H1 (cell line): ENCODE results near the gene DUSP7. TPM values are rescaled to one million over a fixed set of nuclear protein-coding genes. Genes with fewer than 3 reads are reported as not detected.

Experiments
- CTCF ChIA-PET: fragments of 300-600 bp; sonication (Branson Sonifier 250); formaldehyde crosslinking; loops from one replicate; lab custom pipeline; 2021; ENCODE audit not compliant: partially characterized antibody; lab: Charles Lee
- POLR2A ChIA-PET: fragments of 300-600 bp; sonication (Branson Sonifier 250); formaldehyde crosslinking; loops from one replicate; lab custom pipeline; 2021; ENCODE audit warnings: inconsistent platforms; ENCODE audit not compliant: partially characterized antibody; lab: Charles Lee
- DNase-seq, 2 experiments: peaks; one replicate each; pipeline versions ENCODE4 v3.0.0 to v3.0.0-alpha.2; 2010 to 2022; ENCODE audit warnings: low spot score in 2 of 2, low read depth in 1 of 2, mixed read lengths in 1 of 2
- FAIRE-seq: peaks from 2 replicates; lab custom pipeline; 2011; peaks lifted over from hg19 to GRCh38; lab: Jason Lieb, UNC
- H2AFZ ChIP-seq: 2 replicates; pipeline ENCODE4 v1.8.1; 2012; ENCODE audit warnings: low read length, inconsistent platforms
- H2AK5ac ChIP-seq: 2 replicates; pipeline ENCODE4 v1.6.1; 2013; ENCODE audit warnings: low read depth, low read length
- H2BK120ac ChIP-seq: replicated peaks from 2 replicates; pipeline ENCODE3; 2013; ENCODE audit warnings: low read depth, low read length, inconsistent platforms
- H2BK12ac ChIP-seq: 2 replicates; pipeline ENCODE4 v1.6.1; 2013; ENCODE audit warnings: low read depth, low read length
- H2BK15ac ChIP-seq: 2 replicates; pipeline ENCODE4 v1.6.1; 2013; ENCODE audit warnings: low read length
- H2BK20ac ChIP-seq: 2 replicates; pipeline ENCODE4 v1.6.1; 2013; ENCODE audit warnings: low read length
- H2BK5ac ChIP-seq: 2 replicates; pipeline ENCODE4 v1.6.1; 2013; ENCODE audit warnings: low read depth, low read length
- H3K14ac ChIP-seq: 2 replicates; pipeline ENCODE4 v1.6.1; 2013; ENCODE audit warnings: inconsistent platforms; ENCODE audit not compliant: insufficient read length
- H3K18ac ChIP-seq: 2 replicates; pipeline ENCODE4 v1.6.1; 2013; ENCODE audit warnings: low read length; ENCODE audit errors: extremely low read depth
- H3K23ac ChIP-seq: 2 replicates; pipeline ENCODE4 v1.6.1; 2013; ENCODE audit warnings: inconsistent platforms; ENCODE audit not compliant: insufficient read length
- H3K23me2 ChIP-seq: 2 replicates; pipeline ENCODE4 v1.6.1; 2013; ENCODE audit warnings: low read depth, low read length
- H3K27ac ChIP-seq: 2 replicates; pipeline ENCODE4 v1.6.1; 2011; ENCODE audit warnings: low read depth, low read length, inconsistent platforms
- H3K27me3 ChIP-seq, 4 experiments: replicated peaks in 1 of 4; 1 replicate in 1 of 4; 2 replicates in 3 of 4; pipeline versions ENCODE4 v1.6.1 to v1.8.1; 2011 to 2013; ENCODE audit warnings: low read length in 3 of 4, mild to moderate bottlenecking in 3 of 4, inconsistent platforms in 2 of 4, mixed read lengths in 2 of 4, moderate library complexity in 1 of 4; ENCODE audit not compliant: control insufficient read depth in 3 of 4, insufficient read depth in 3 of 4; ENCODE audit errors: extremely low read depth in 1 of 4
- H3K36me3 ChIP-seq, 4 experiments: 2 replicates each; pipeline versions ENCODE4 v1.6.1 to v1.8.1; 2011 to 2013; ENCODE audit warnings: mild to moderate bottlenecking in 4 of 4, low read length in 3 of 4, moderate library complexity in 2 of 4, control low read depth in 1 of 4, inconsistent platforms in 1 of 4; ENCODE audit not compliant: insufficient read depth in 4 of 4, control insufficient read depth in 2 of 4
- H3K4ac ChIP-seq: replicated peaks from 2 replicates; pipeline ENCODE3; 2013; ENCODE audit warnings: low read length, low read depth, mixed read lengths, inconsistent platforms; ENCODE audit not compliant: insufficient read length
- H3K4me1 ChIP-seq, 4 experiments: replicated peaks in 1 of 4; 1 replicate in 1 of 4; 2 replicates in 3 of 4; pipeline versions ENCODE4 v1.6.1 to v1.8.1; 2011 to 2013; ENCODE audit warnings: low read length in 3 of 4, inconsistent platforms in 2 of 4, mixed read lengths in 1 of 4; ENCODE audit not compliant: insufficient read depth in 4 of 4, control insufficient read depth in 3 of 4
- H3K4me2 ChIP-seq, 2 experiments: 2 replicates each; pipeline versions ENCODE4 v1.6.1 to v1.8.1; 2011 to 2013; ENCODE audit warnings: low read depth in 2 of 2, low read length in 2 of 2, control low read depth in 1 of 2, inconsistent platforms in 1 of 2, mild to moderate bottlenecking in 1 of 2; ENCODE audit not compliant: insufficient read depth in 1 of 2
- H3K4me3 ChIP-seq, 4 experiments: fragments of 200-600, 300-600 bp in 1 of 4; sonication (generic), shearing (Covaris generic), sonication (Bioruptor Twin) in 1 of 4; 2 replicates each; pipeline versions ENCODE4 v1.5.1 to v1.8.1; 2011 to 2016; ENCODE audit warnings: low read length in 4 of 4, low read depth in 3 of 4, control low read depth in 2 of 4, inconsistent platforms in 2 of 4, mild to moderate bottlenecking in 2 of 4, mixed read lengths in 1 of 4, moderate library complexity in 1 of 4; ENCODE audit not compliant: insufficient read depth in 2 of 4; ENCODE audit errors: extremely low read depth in 1 of 4
- H3K56ac ChIP-seq: replicated peaks from 2 replicates; pipeline ENCODE3; 2013; ENCODE audit warnings: low read depth, mild to moderate bottlenecking, mixed read lengths, low read length, inconsistent platforms; ENCODE audit not compliant: insufficient read length
- H3K79me1 ChIP-seq: 2 replicates; pipeline ENCODE4 v1.6.1; 2013; ENCODE audit warnings: low read depth, low read length, control low read depth
- H3K79me2 ChIP-seq, 2 experiments: 2 replicates each; pipeline versions ENCODE4 v1.6.1 to v1.8.1; 2012 to 2013; ENCODE audit warnings: low read length in 2 of 2, mild to moderate bottlenecking in 2 of 2, inconsistent platforms in 1 of 2; ENCODE audit not compliant: insufficient read depth in 2 of 2, control insufficient read depth in 1 of 2
- H3K9ac ChIP-seq, 4 experiments: replicated peaks in 1 of 4; 1 replicate in 1 of 4; 2 replicates in 3 of 4; pipeline versions ENCODE4 v1.6.1 to v1.8.1; 2011 to 2013; ENCODE audit warnings: low read depth in 3 of 4, low read length in 3 of 4, control low read depth in 2 of 4, mild to moderate bottlenecking in 2 of 4, moderate library complexity in 2 of 4, inconsistent platforms in 1 of 4; ENCODE audit errors: extremely low read depth in 1 of 4
- H3K9me3 ChIP-seq, 2 experiments: 2 replicates each; pipeline versions ENCODE4 v1.6.1 to v1.8.1; 2012 to 2013; ENCODE audit warnings: mild to moderate bottlenecking in 2 of 2, moderate library complexity in 2 of 2, control low read depth in 1 of 2, inconsistent platforms in 1 of 2, low read depth in 1 of 2, low read length in 1 of 2, mixed read lengths in 1 of 2; ENCODE audit not compliant: insufficient read depth in 2 of 2
- H4K20me1 ChIP-seq, 2 experiments: replicated peaks in 1 of 2; 2 replicates each; pipeline versions ENCODE3 to v1.8.1; 2011 to 2013; ENCODE audit warnings: inconsistent platforms in 2 of 2, low read length in 2 of 2, mild to moderate bottlenecking in 1 of 2; ENCODE audit not compliant: insufficient read depth in 2 of 2, control insufficient read depth in 1 of 2
- H4K5ac ChIP-seq: 2 replicates; pipeline ENCODE4 v1.6.1; 2013; ENCODE audit warnings: low read length, low read depth, mixed read lengths, inconsistent platforms; ENCODE audit not compliant: insufficient read length
- H4K8ac ChIP-seq: 2 replicates; pipeline ENCODE4 v1.8.0; 2013; ENCODE audit warnings: mild to moderate bottlenecking, moderate library complexity, low read length, inconsistent platforms; ENCODE audit not compliant: insufficient read depth; ENCODE audit errors: extremely low read depth
- H4K91ac ChIP-seq: replicated peaks from 2 replicates; pipeline ENCODE3; 2013; ENCODE audit warnings: low read length, mixed read lengths, inconsistent platforms; ENCODE audit not compliant: insufficient read length
- BACH1 ChIP-seq: IDR thresholded peaks from 2 replicates; pipeline ENCODE4 v1.6.1; 2012; ENCODE audit warnings: low read length, improper control_type of control experiment
- BRCA1 ChIP-seq: IDR thresholded peaks from 2 replicates; pipeline ENCODE4 v1.6.1; 2012; ENCODE audit warnings: low read depth, low read length, improper control_type of control experiment
- CEBPB ChIP-seq: IDR thresholded peaks from 2 replicates; pipeline ENCODE4 v1.6.1; 2012; ENCODE audit warnings: low read depth, low read length
- GABPA ChIP-seq: IDR thresholded peaks from 2 replicates; pipeline ENCODE4 v1.6.1; 2011; ENCODE audit warnings: mild to moderate bottlenecking, low read length, moderate library complexity, borderline replicate concordance; ENCODE audit not compliant: insufficient read depth
- JUN ChIP-seq: IDR thresholded peaks from 2 replicates; pipeline ENCODE4 v1.6.1; 2011; ENCODE audit warnings: low read depth, mild to moderate bottlenecking, improper control_type of control experiment, low read length
- MAFK ChIP-seq: IDR thresholded peaks from 2 replicates; pipeline ENCODE4 v1.6.1; 2012; ENCODE audit warnings: low read depth, mild to moderate bottlenecking, improper control_type of control experiment, low read length
- PHF8 ChIP-seq: fragments of 200-600 bp; sonication (generic); conservative IDR thresholded peaks from 2 replicates; pipeline ENCODE4 v1.7.1; 2012; ENCODE audit warnings: low read depth, mild to moderate bottlenecking, inconsistent platforms, low read length, moderate library complexity
- RAD21 ChIP-seq, 2 experiments: IDR thresholded peaks in 1 of 2; conservative IDR thresholded peaks in 1 of 2; 2 replicates each; pipeline ENCODE4 v1.6.1; 2011; ENCODE audit warnings: low read depth in 2 of 2, low read length in 2 of 2, improper control_type of control experiment in 1 of 2, inconsistent platforms in 1 of 2, mild to moderate bottlenecking in 1 of 2, moderate library complexity in 1 of 2
- RXRA ChIP-seq: IDR thresholded peaks from 2 replicates; pipeline ENCODE4 v1.6.1; 2011; ENCODE audit warnings: low read depth, mild to moderate bottlenecking, low read length, moderate library complexity; ENCODE audit not compliant: insufficient read depth
- SP1 ChIP-seq: IDR thresholded peaks from 2 replicates; pipeline ENCODE4 v1.6.1; 2011; ENCODE audit warnings: low read depth, low read length
- TEAD4 ChIP-seq: IDR thresholded peaks from 2 replicates; pipeline ENCODE4 v1.6.1; 2012; ENCODE audit warnings: low read depth, low read length, inconsistent platforms, mixed read lengths
- WGBS, 2 experiments: shearing (Covaris generic) in 1 of 2; methylation state at CpG; one replicate each; pipeline versions ENCODE4 v1.1.6 to v1.1.7; 2013 to 2015; ENCODE audit warnings: low lambda C conversion rate in 2 of 2, mixed read lengths in 2 of 2, inconsistent platforms in 1 of 2, low coverage in 1 of 2, missing lambda C conversion rate in 1 of 2; ENCODE audit not compliant: insufficient replicate concordance in 2 of 2, insufficient coverage in 1 of 2, insufficient read length in 1 of 2; ENCODE audit errors: extremely low coverage in 1 of 2, missing lambda C conversion rate in 1 of 2; 5-methylcytosine and 5-hydroxymethylcytosine counted together
- polyA plus RNA-seq, 7 experiments: library from polyadenylated mRNA; depleted of rRNA in 3 of 7; stranded (reverse) in 5 of 7; unstranded in 2 of 7; fragments of >200 nt in 5 of 7; fragments of 200-250 nt in 2 of 7; gene quantifications; 1 replicate in 5 of 7; 2 replicates in 1 of 7; 4 replicates in 1 of 7; pipeline versions ENCODE4 v1.2.1 to v1.2.3, GENCODE V29; 2011 to 2013; ENCODE audit warnings: missing spikeins in 2 of 7, mixed read lengths in 2 of 7
- total RNA-seq: library from RNA; stranded (reverse); fragmentation: NEBNext Ultra II Directional; extraction: Animal tissue kit (Norgen Biotek cat#: 25700); gene quantifications from 2 replicates; pipeline ENCODE4 v1.2.1, GENCODE V29; 2021

The DUSP7 gene
- total and polyA plus RNA-seq, 2 of the 8 experiments (the other 6 are each of a cell fraction or from before 2014, with no cell fraction given) = 19.4 to 24.9 TPM

DNA sequence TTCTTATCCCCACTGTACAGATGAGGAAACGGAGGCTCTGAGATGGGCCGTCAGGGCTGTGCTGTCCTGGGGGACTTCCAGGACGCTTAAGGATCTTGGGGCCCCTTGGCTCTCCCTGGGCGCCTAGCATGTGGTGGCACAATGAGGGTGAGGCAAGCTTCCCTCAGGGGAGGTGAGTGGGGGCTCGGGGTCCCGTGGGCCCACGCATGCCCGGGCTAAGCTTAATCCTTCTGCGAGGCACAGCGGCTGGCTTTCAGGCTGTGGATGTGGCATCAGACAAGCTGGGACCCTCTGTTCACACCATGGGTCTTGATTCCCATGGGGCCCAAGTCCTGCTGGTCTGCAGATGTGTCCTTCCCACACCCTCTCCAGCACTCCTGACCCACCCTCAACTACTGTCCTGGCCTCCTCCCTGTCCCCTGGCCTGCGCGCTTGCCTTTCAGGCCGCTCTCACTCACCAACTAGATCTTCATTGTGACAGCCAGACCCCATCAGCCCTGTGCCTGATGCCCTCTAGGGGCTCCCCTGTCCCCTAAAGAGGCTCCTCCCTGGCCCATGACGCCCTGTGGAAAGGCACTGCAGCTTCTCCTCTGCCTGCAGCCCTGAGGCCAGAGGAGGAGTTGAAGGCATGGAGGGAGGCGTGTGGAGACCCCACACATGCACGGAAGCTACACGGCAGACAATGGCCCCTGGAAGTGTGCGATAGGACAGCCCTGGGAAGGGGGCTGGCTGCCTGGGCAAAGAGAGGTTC, 11.3 kb downstream of the DUSP7 start:
- 87% methylated on average over 18 of the region's 18 CpGs; no CpG with 5 or more reads in 1 of the 2 experiments for WGBS, 2 experiments
- H3K36me3 ChIP-seq = peaks cover 0 to 3% (median 1%) of the 10 kb centered on the region in 4 experiments; a peak in 2 of 8 replicates
- no peak overlapping the region for H4K5ac ChIP-seq
- no peak overlapping the region for H2BK120ac ChIP-seq
- H3K23ac ChIP-seq = no peak overlapping the region
- DNase-seq (peak in 1 of 2 experiments; percentile 61), FAIRE-seq (no peak)
- H3K4me1 ChIP-seq = peaks cover 0 to 8% (median 3%) of the 10 kb centered on the region in 4 experiments; a peak in 5 of 7 replicates
- no peak overlapping the region for H3K9ac ChIP-seq
- H4K91ac ChIP-seq = no peak overlapping the region
- ChIA-PET CTCF (interaction anchor here (0.6 to 33.0 kb wide), 16 partner anchors 8 to 340 kb away, joined by 3 to 984 read pairs (median 4); partner anchors contain the start of gene DUSP7), POLR2A (interaction anchor here (0.6 to 4.1 kb wide), 10 partner anchors 9 to 62 kb away, joined by 3 to 24 read pairs (median 4); partner anchors contain the start of genes ACY1, DUSP7 and RPL29)
- no peak overlapping the region for H3K14ac ChIP-seq
- 0 out of 2 replicates have a peak overlapping the region, but pooled peaks have one; percentile 31 for H2BK15ac ChIP-seq
- H3K79me1 ChIP-seq = no peaks in the 10 kb centered on the region
- no peaks in the 10 kb centered on the region for H3K9me3 ChIP-seq
- H3K18ac ChIP-seq = 0 out of 2 replicates have a peak overlapping the region, but pooled peaks have one; percentile 56
- peak overlapping the region; percentile 53; the same call in 1 of the 2 replicates for H2AK5ac ChIP-seq
- H2BK20ac ChIP-seq = no peak overlapping the region
- no peaks in the 10 kb centered on the region for H3K79me2 ChIP-seq
- H4K20me1 ChIP-seq = no peaks in the 10 kb centered on the region
- H3K4me2 ChIP-seq = no peak overlapping the region
- H3K4me3 ChIP-seq = no peak overlapping the region
- H3K27me3 ChIP-seq = no peaks in the 10 kb centered on the region
- H2AFZ ChIP-seq = peak overlapping the region; percentile 37; the same call in 1 of the 2 replicates
- H2BK5ac ChIP-seq = peak overlapping the region; percentile 39; the same call in 1 of the 2 replicates
- H3K4ac ChIP-seq = no peak overlapping the region
- H4K8ac ChIP-seq = peak overlapping the region; percentile 45; the same call in 1 of the 2 replicates
- no peaks in the 10 kb centered on the region for H3K23me2 ChIP-seq
- H2BK12ac ChIP-seq = peak overlapping the region; percentile 81; the same call in 1 of the 2 replicates
- no peak overlapping the region for H3K56ac ChIP-seq
- no peak overlapping the region for H3K27ac ChIP-seq
- no peak for TF ChIP-seq PHF8
- TF ChIP-seq RXRA = no peak
- no peak for TF ChIP-seq MAFK
- no peak for TF ChIP-seq JUN
- no peak for TF ChIP-seq BACH1
- TF ChIP-seq TEAD4 = no peak
- TF ChIP-seq CEBPB = no peak
- TF ChIP-seq BRCA1 = no peak
- TF ChIP-seq SP1 = no peak
- 0 out of 2 replicates have a peak, but pooled peaks have one; percentile 23 for TF ChIP-seq GABPA
- TF ChIP-seq RAD21 (IDR thresholded peaks at IDR 0.05 in 1 of 2, conservative IDR thresholded peaks at IDR 0.05 in 1 of 2; ENCODE audit: low read depth in 2 of 2, low read length in 2 of 2) = peak; percentile 37 to 46; a peak in 3 of 4 replicates
